K562 (cell line): ENCODE results near the gene SYNGR3. TPM values are rescaled to one million over a fixed set of nuclear protein-coding genes. Genes with fewer than 3 reads are reported as not detected.

Experiments
- CHCHD3 ChIP-seq: fragments of 250-450 bp; sonication (Bioruptor Pico); IDR thresholded peaks from 2 replicates; pipeline ENCODE4 v2.1.2; 2022; ENCODE audit warnings: mild to moderate bottlenecking
- CHD2 ChIP-seq: IDR thresholded peaks from 2 replicates; pipeline ENCODE4 v1.6.1; 2011; ENCODE audit warnings: low read depth, low read length
- CREM ChIP-seq: IDR thresholded peaks from 2 replicates; pipeline ENCODE4 v1.6.1; 2014; ENCODE audit warnings: antibody characterized with exemption, low read depth
- FOXM1 ChIP-seq, 2 experiments: fragments of 450-650 bp in 1 of 2; sonication (generic) in 1 of 2; formaldehyde crosslinking in 1 of 2; IDR thresholded peaks; 2 replicates each; pipeline versions ENCODE4 v1.6.1 to v1.9.0; 2017 to 2022; ENCODE audit warnings: low read depth in 2 of 2, mild to moderate bottlenecking in 2 of 2, missing genetic modification reagents in 1 of 2, moderate library complexity in 1 of 2
- KLF10 ChIP-seq: fragments of 250-450 bp; sonication (Bioruptor Pico); IDR thresholded peaks from 2 replicates; pipeline ENCODE4 v1.6.1; 2021; ENCODE audit warnings: matching md5 sums
- NRF1 ChIP-seq, 2 experiments: fragments of 450-650 bp; IDR thresholded peaks in 1 of 2; conservative IDR thresholded peaks in 1 of 2; 2 replicates each; pipeline ENCODE4 v1.6.1; 2014; ENCODE audit warnings: mild to moderate bottlenecking in 2 of 2
- SMARCE1 ChIP-seq: fragments of 450-650 bp; IDR thresholded peaks from 2 replicates; pipeline ENCODE4 v1.7.1; 2016; ENCODE audit warnings: mild to moderate bottlenecking
- TARDBP ChIP-seq: fragments of 450-650 bp; IDR thresholded peaks from 2 replicates; pipeline ENCODE4 v1.6.1; 2016
- XRCC4 ChIP-seq: IDR thresholded peaks from one replicate; pipeline ENCODE4 v1.6.1; 2011; ENCODE audit not compliant: insufficient read depth, insufficient read length; ENCODE audit errors: extremely low read depth
- ZNF146 ChIP-seq: IDR thresholded peaks from one replicate; pipeline ENCODE4 v1.6.1; 2018; ENCODE audit warnings: missing compliant biosample characterization; ENCODE audit not compliant: unreplicated experiment
- ZNF830 ChIP-seq: fragments of 250-450 bp; sonication (Bioruptor Pico); IDR thresholded peaks from 2 replicates; pipeline ENCODE4 v1.5.0; 2021; ENCODE audit warnings: mild to moderate bottlenecking
- polyA plus RNA-seq, 8 experiments: library from polyadenylated mRNA; depleted of rRNA in 4 of 8; stranded (reverse) in 5 of 8; unstranded in 3 of 8; fragments of >200 nt; fragmentation: Nextera tagmentation in 2 of 8; fragmentation: Illumina TruSeq in 1 of 8; extraction: Ambion mirVana in 2 of 8; extraction: Trizol in 1 of 8; gene quantifications; 2 replicates each; pipeline versions ENCODE4 v1.2.1 to v1.2.3, GENCODE V29; 2011 to 2014; ENCODE audit warnings: inconsistent platforms in 1 of 8, missing spikeins in 1 of 8
- total RNA-seq, 7 experiments: library from RNA; depleted of rRNA in 6 of 7; stranded (reverse); fragments of >200 nt in 6 of 7; fragmentation: Illumina TruSeq in 2 of 7; extraction: Trizol in 2 of 7; gene quantifications; 2 replicates each; pipeline versions ENCODE4 v1.2.1 to v1.2.3, GENCODE V29; 2011 to 2021; ENCODE audit warnings: low replicate concordance in 1 of 7
- TF ChIP-seq, protein P1 (sequence below): fragments of 450-650 bp; IDR thresholded peaks from 2 replicates; pipeline ENCODE4 v1.6.1; 2017; ENCODE audit warnings: antibody characterized with exemption
- TF ChIP-seq, protein P2 (sequence below), 3 experiments: fragments of 200-800 bp in 1 of 3; sonication (Bioruptor generic) in 1 of 3; sonication (generic) in 1 of 3; formaldehyde crosslinking in 1 of 3; IDR thresholded peaks; 2 replicates each; pipeline versions ENCODE4 v1.6.1 to v1.8.0; 2016 to 2022; ENCODE audit warnings: mild to moderate bottlenecking in 2 of 3, missing compliant biosample characterization in 2 of 3, missing genetic modification characterization in 2 of 3, missing genetic modification reagents in 1 of 3

Gene SYNGR3
- total and polyA plus RNA-seq, 9 of the 15 experiments (the other 6 are each of a cell fraction or from before 2014, with no cell fraction given): 3.7 to 69.2 (median 36.3) TPM

DNA sequence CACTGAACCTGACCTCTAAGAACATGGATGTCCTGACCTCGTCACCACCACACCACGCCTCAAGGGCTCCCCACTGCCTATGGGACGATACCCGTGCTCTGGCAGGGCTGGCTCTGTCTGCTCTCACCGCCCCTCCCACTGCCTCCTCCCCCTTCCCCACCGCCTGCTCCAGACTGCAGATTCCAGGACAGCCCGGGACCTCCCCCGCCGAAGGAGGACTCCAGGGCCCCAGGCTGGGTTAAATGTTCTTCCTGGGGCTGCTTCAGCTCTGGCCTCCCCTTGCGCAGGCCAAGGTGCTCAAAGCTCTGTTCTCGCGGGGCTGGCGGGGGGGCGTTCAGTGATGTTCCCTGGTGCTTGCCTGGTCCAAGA lies 32.9 kb downstream of the SYNGR3 start (continued):
- TF ChIP-seq, protein P1, sequence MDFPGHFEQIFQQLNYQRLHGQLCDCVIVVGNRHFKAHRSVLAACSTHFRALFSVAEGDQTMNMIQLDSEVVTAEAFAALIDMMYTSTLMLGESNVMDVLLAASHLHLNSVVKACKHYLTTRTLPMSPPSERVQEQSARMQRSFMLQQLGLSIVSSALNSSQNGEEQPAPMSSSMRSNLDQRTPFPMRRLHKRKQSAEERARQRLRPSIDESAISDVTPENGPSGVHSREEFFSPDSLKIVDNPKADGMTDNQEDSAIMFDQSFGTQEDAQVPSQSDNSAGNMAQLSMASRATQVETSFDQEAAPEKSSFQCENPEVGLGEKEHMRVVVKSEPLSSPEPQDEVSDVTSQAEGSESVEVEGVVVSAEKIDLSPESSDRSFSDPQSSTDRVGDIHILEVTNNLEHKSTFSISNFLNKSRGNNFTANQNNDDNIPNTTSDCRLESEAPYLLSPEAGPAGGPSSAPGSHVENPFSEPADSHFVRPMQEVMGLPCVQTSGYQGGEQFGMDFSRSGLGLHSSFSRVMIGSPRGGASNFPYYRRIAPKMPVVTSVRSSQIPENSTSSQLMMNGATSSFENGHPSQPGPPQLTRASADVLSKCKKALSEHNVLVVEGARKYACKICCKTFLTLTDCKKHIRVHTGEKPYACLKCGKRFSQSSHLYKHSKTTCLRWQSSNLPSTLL: no peak
- TF ChIP-seq XRCC4 (no peak), TARDBP (no peak), FOXM1 (IDR thresholded peaks at IDR 0.05; ENCODE audit: low read depth) (no peak), FOXM1 (CRISPR knock-in tag; IDR thresholded peaks at IDR 0.05; ENCODE audit: low read depth) (no peak), CREM (no peak), CHD2 (peak; percentile 78; the same call in 1 of the 2 replicates), ZNF146 (no peak), CHCHD3 (CRISPR knock-in tag) (no peak), KLF10 (CRISPR knock-in tag) (no peak), SMARCE1 (no peak), ZNF830 (CRISPR knock-in tag) (no peak), NRF1 (conservative IDR thresholded peaks at IDR 0.05 in 1 of 2, IDR thresholded peaks at IDR 0.05 in 1 of 2) (peak; percentile 80 to 82)
- TF ChIP-seq, protein P2, sequence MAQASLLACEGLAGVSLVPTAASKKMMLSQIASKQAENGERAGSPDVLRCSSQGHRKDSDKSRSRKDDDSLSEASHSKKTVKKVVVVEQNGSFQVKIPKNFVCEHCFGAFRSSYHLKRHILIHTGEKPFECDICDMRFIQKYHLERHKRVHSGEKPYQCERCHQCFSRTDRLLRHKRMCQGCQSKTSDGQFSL (CRISPR knock-in tag; IDR thresholded peaks at IDR 0.05): no peak; the same call in 1 of the 2 replicates
- TF ChIP-seq, protein P2 (tag; IDR thresholded peaks at IDR 0.05): peak in 1 of 2 experiments; percentile 84; a peak in 2 of 4 replicates
- TF ChIP-seq, all 486 proteins: peak for 8
